Stromal cell of bone marrow (primary cell): ENCODE data around the gene VPS13D.

Source experiments
- DNase-seq: peaks from one replicate; pipeline ENCODE4 v3.0.0-alpha.2; 2012; ENCODE audit warnings: low read depth

Gene VPS13D

GRCh38 chr1:12553963-12554362 is 324.1 kb downstream of the VPS13D start:
- DNase-seq = no peak

GRCh38 chr1:12554521-12555305 is 324.9 kb downstream of the VPS13D start:
- DNase-seq = no peak

- no peak for DNase-seq
Measured at GRCh38 chr1:12555411-12556367, 325.9 kb downstream of the VPS13D start.

GRCh38 chr1:12556368-12556930 is 326.6 kb downstream of the VPS13D start:
- DNase-seq = peak; percentile 84

GRCh38 chr1:12556957-12557935 is 327.4 kb downstream of the VPS13D start:
- DNase-seq = peak; percentile 25

GRCh38 chr1:12561121-12561520 is 331.3 kb downstream of the VPS13D start:
- no peak for DNase-seq
